H9 (cell line): Measurements from ENCODE around the gene ISG15. TPM values are rescaled to one million over a fixed set of nuclear protein-coding genes. Genes with fewer than 3 reads are reported as not detected.

Experiments used
- DNase-seq: peaks from one replicate; pipeline ENCODE4 v3.0.0-alpha.2; 2017
- H2AFZ ChIP-seq: one replicate; pipeline ENCODE4 v1.6.1; 2013; ENCODE audit warnings: mild to moderate bottlenecking, low read length, control low read depth, moderate library complexity
- H2AK5ac ChIP-seq: 2 replicates; pipeline ENCODE4 v1.6.1; 2013; ENCODE audit warnings: low read length, control low read depth, mixed read lengths; ENCODE audit not compliant: insufficient read length
- H2BK120ac ChIP-seq: one replicate; pipeline ENCODE4 v1.6.1; 2013; ENCODE audit warnings: low read depth, mild to moderate bottlenecking, low read length, control low read depth, inconsistent platforms; ENCODE audit not compliant: poor library complexity, severe bottlenecking
- H2BK12ac ChIP-seq: 2 replicates; pipeline ENCODE4 v1.6.1; 2013; ENCODE audit warnings: low read length, control low read depth, mixed read lengths, low read depth; ENCODE audit not compliant: insufficient read length
- H2BK15ac ChIP-seq: 2 replicates; pipeline ENCODE4 v1.6.1; 2013; ENCODE audit warnings: low read depth, low read length, control low read depth
- H2BK20ac ChIP-seq: one replicate; pipeline ENCODE4 v1.6.1; 2013; ENCODE audit warnings: low read depth, mild to moderate bottlenecking, low read length, control low read depth, inconsistent platforms; ENCODE audit not compliant: poor library complexity, severe bottlenecking
- H2BK5ac ChIP-seq: 2 replicates; pipeline ENCODE4 v1.6.1; 2013; ENCODE audit warnings: low read length, control low read depth, mixed read lengths; ENCODE audit not compliant: insufficient read length
- H3K14ac ChIP-seq: 2 replicates; pipeline ENCODE4 v1.6.1; 2013; ENCODE audit warnings: low read length, control low read depth; ENCODE audit not compliant: insufficient read depth
- H3K18ac ChIP-seq: 2 replicates; pipeline ENCODE4 v1.6.1; 2013; ENCODE audit warnings: low read depth, mild to moderate bottlenecking, mixed read lengths, low read length, control low read depth; ENCODE audit not compliant: insufficient read length
- H3K23ac ChIP-seq: 2 replicates; pipeline ENCODE4 v1.6.1; 2013; ENCODE audit warnings: low read length, control low read depth, mixed read lengths, low read depth; ENCODE audit not compliant: insufficient read length
- H3K23me2 ChIP-seq: 2 replicates; pipeline ENCODE4 v1.6.1; 2013; ENCODE audit warnings: low read depth, mild to moderate bottlenecking, mixed read lengths, low read length, control low read depth; ENCODE audit not compliant: insufficient read length, poor library complexity, severe bottlenecking
- H3K27ac ChIP-seq: 2 replicates; pipeline ENCODE4 v1.5.1; 2013; ENCODE audit warnings: low read length, control low read depth, mixed read lengths, low read depth; ENCODE audit not compliant: insufficient read length
- H3K27me3 ChIP-seq: 2 replicates; pipeline ENCODE4 v1.6.1; 2013; ENCODE audit warnings: low read length, control low read depth, inconsistent platforms; ENCODE audit not compliant: insufficient read depth
- H3K4ac ChIP-seq: 2 replicates; pipeline ENCODE4 v1.6.1; 2013; ENCODE audit warnings: low read depth, mild to moderate bottlenecking, control low read depth, inconsistent platforms, low read length, moderate library complexity
- H3K4me1 ChIP-seq: 2 replicates; pipeline ENCODE4 v1.6.1; 2013; ENCODE audit warnings: low read length, control low read depth, inconsistent platforms; ENCODE audit not compliant: insufficient read depth
- H3K4me2 ChIP-seq: 2 replicates; pipeline ENCODE4 v1.6.1; 2013; ENCODE audit warnings: low read length, control low read depth, mixed read lengths; ENCODE audit not compliant: insufficient read length, insufficient read depth
- H3K56ac ChIP-seq: 2 replicates; pipeline ENCODE4 v1.6.1; 2013; ENCODE audit warnings: low read depth, mild to moderate bottlenecking, mixed read lengths, low read length, control low read depth; ENCODE audit not compliant: insufficient read length
- H3K79me1 ChIP-seq: 2 replicates; pipeline ENCODE4 v1.6.1; 2013; ENCODE audit warnings: low read depth, mild to moderate bottlenecking, moderate library complexity, low read length, control low read depth, inconsistent platforms; ENCODE audit not compliant: insufficient read depth, poor library complexity, severe bottlenecking
- H3K79me2 ChIP-seq: 2 replicates; pipeline ENCODE4 v1.6.1; 2013; ENCODE audit warnings: low read length, control low read depth, inconsistent platforms; ENCODE audit not compliant: insufficient read depth
- H3K9ac ChIP-seq: 2 replicates; pipeline ENCODE4 v1.6.1; 2013; ENCODE audit warnings: low read length, control low read depth, mixed read lengths; ENCODE audit not compliant: insufficient read length; ENCODE audit errors: extremely low read depth
- H3K9me3 ChIP-seq: one replicate; pipeline ENCODE4 v1.6.1; 2013; ENCODE audit warnings: low read depth, low read length, inconsistent platforms; ENCODE audit not compliant: control insufficient read depth
- H3T11ph ChIP-seq: one replicate; pipeline ENCODE4 v1.6.1; 2013; ENCODE audit warnings: mild to moderate bottlenecking, low read length, control low read depth, inconsistent platforms
- H4K20me1 ChIP-seq: one replicate; pipeline ENCODE4 v1.6.1; 2013; ENCODE audit not compliant: control insufficient read depth, insufficient read length, insufficient read depth
- H4K5ac ChIP-seq: 2 replicates; pipeline ENCODE4 v1.6.1; 2013; ENCODE audit warnings: low read depth, mild to moderate bottlenecking, mixed read lengths, low read length, control low read depth; ENCODE audit not compliant: insufficient read length
- H4K8ac ChIP-seq: replicated peaks from 2 replicates; pipeline ENCODE4 v1.6.1; 2013; ENCODE audit warnings: low read length, control low read depth, mixed read lengths, low read depth; ENCODE audit not compliant: insufficient read length
- H4K91ac ChIP-seq: 2 replicates; pipeline ENCODE4 v1.6.1; 2013; ENCODE audit warnings: low read depth, mild to moderate bottlenecking, moderate library complexity, mixed read lengths, low read length, control low read depth; ENCODE audit not compliant: insufficient read length
- H3K27ac Mint-ChIP-seq, 3 experiments: 2 replicates in 2 of 3; 3 replicates in 1 of 3; pipeline ENCODE4 v1.8.0; 2020 to 2021; ENCODE audit warnings: mixed read lengths in 3 of 3, mild to moderate bottlenecking in 1 of 3, moderate library complexity in 1 of 3
- H3K27me3 Mint-ChIP-seq: 2 replicates; pipeline ENCODE4 v1.8.0; 2021; ENCODE audit warnings: low read depth, mild to moderate bottlenecking, moderate library complexity, mixed read lengths
- H3K36me3 Mint-ChIP-seq, 3 experiments: 2 replicates in 2 of 3; 3 replicates in 1 of 3; pipeline ENCODE4 v1.8.0; 2020 to 2021; ENCODE audit warnings: low read depth in 3 of 3, mixed read lengths in 3 of 3; ENCODE audit not compliant: insufficient read depth in 1 of 3
- H3K4me1 Mint-ChIP-seq, 2 experiments: 2 replicates each; pipeline ENCODE4 v1.8.0; 2020; ENCODE audit warnings: mixed read lengths in 2 of 2
- H3K4me3 Mint-ChIP-seq, 2 experiments: 2 replicates in 1 of 2; 3 replicates in 1 of 2; pipeline ENCODE4 v1.8.0; 2020 to 2021; ENCODE audit warnings: mild to moderate bottlenecking in 2 of 2, mixed read lengths in 2 of 2, moderate library complexity in 1 of 2
- H3K9me3 Mint-ChIP-seq, 2 experiments: 2 replicates in 1 of 2; 3 replicates in 1 of 2; pipeline ENCODE4 v1.8.0; 2020; ENCODE audit warnings: mild to moderate bottlenecking in 2 of 2, mixed read lengths in 2 of 2, moderate library complexity in 1 of 2
- CTCF ChIP-seq: fragments of 200-600 bp; sonication (generic); conservative IDR thresholded peaks from 3 replicates; pipeline ENCODE4 v1.8.0; 2021; ENCODE audit warnings: antibody characterized with exemption, mild to moderate bottlenecking
- WGBS: extraction: QIAGEN DNeasy Blood & Tissue Kit; methylation state at CpG from one replicate; pipeline ENCODE4 v1.1.7; 2013; ENCODE audit warnings: missing lambda C conversion rate, low lambda C conversion rate, mixed read lengths; ENCODE audit not compliant: insufficient read length; ENCODE audit errors: extremely low coverage; 5-methylcytosine and 5-hydroxymethylcytosine counted together
- total RNA-seq: library from RNA; stranded (reverse); gene quantifications from 2 replicates; pipeline ENCODE4 v1.2.1, GENCODE V29; 2021

ISG15 gene
- total RNA-seq, 1 experiment from 2014 or later: 39.7 TPM

GRCh38 chr1:1033731-1034438 lies 20.6 kb downstream of the ISG15 start:
- Mint-ChIP-seq H3K9me3 (no peaks in the 10 kb centered on the region), H3K4me1 (peaks cover 10 to 20% of the 10 kb centered on the region in 2 experiments), H3K27ac (no peak overlapping the region), H3K27me3 (peaks cover 43% of the 10 kb centered on the region), H3K36me3 (peaks cover 6 to 18% (median 17%) of the 10 kb centered on the region in 3 experiments; a peak in 6 of 7 replicates), H3K4me3 (peak overlapping the region; percentile 60 to 82; a peak in 4 of 5 replicates)
- no peak for DNase-seq
- Histone ChIP-seq H3K79me1 (no peaks in the 10 kb centered on the region), H3K9me3 (no peaks in the 10 kb centered on the region), H3T11ph (no peak overlapping the region), H3K27ac (no peak overlapping the region), H3K4me1 (peaks cover 4% of the 10 kb centered on the region; the same call in 1 of the 2 replicates), H2BK120ac (no peak overlapping the region), H2BK15ac (no peak overlapping the region), H4K20me1 (no peaks in the 10 kb centered on the region), H3K56ac (no peak overlapping the region), H2BK5ac (no peak overlapping the region), H3K14ac (no peak overlapping the region), H3K79me2 (no peaks in the 10 kb centered on the region), H2BK12ac (no peak overlapping the region), H3K23me2 (peaks cover 10% of the 10 kb centered on the region), H4K5ac (no peak overlapping the region), H2AFZ (no peak overlapping the region), H3K9ac (no peak overlapping the region), H3K27me3 (no peaks in the 10 kb centered on the region; the same call in 1 of the 2 replicates), H3K4ac (no peak overlapping the region), H4K91ac (no peak overlapping the region), H3K4me2 (peak overlapping the region; percentile 29), H2BK20ac (no peak overlapping the region), H3K23ac (no peak overlapping the region), H2AK5ac (no peak overlapping the region), H4K8ac (no peak overlapping the region), H3K18ac (peak overlapping the region; percentile 9)
- no CpG with 5 or more reads among the region's 71 CpGs for WGBS
- no peak for TF ChIP-seq CTCF
